H1 (cell line): Measurements from ENCODE around the gene FOXC2. TPM values are rescaled to one million over a fixed set of nuclear protein-coding genes. Genes with fewer than 3 reads are reported as not detected.

Experiments used
- CTCF ChIA-PET: fragments of 300-600 bp; sonication (Branson Sonifier 250); formaldehyde crosslinking; loops from one replicate; lab custom pipeline; 2021; ENCODE audit not compliant: partially characterized antibody; lab: Charles Lee
- POLR2A ChIA-PET: fragments of 300-600 bp; sonication (Branson Sonifier 250); formaldehyde crosslinking; loops from one replicate; lab custom pipeline; 2021; ENCODE audit warnings: inconsistent platforms; ENCODE audit not compliant: partially characterized antibody; lab: Charles Lee
- DNase-seq, 2 experiments: peaks; one replicate each; pipeline versions ENCODE4 v3.0.0 to v3.0.0-alpha.2; 2010 to 2022; ENCODE audit warnings: low spot score in 2 of 2, low read depth in 1 of 2, mixed read lengths in 1 of 2
- FAIRE-seq: peaks from 2 replicates; lab custom pipeline; 2011; peaks lifted over from hg19 to GRCh38; lab: Jason Lieb, UNC
- H2AFZ ChIP-seq: 2 replicates; pipeline ENCODE4 v1.8.1; 2012; ENCODE audit warnings: low read length, inconsistent platforms
- H2AK5ac ChIP-seq: 2 replicates; pipeline ENCODE4 v1.6.1; 2013; ENCODE audit warnings: low read depth, low read length
- H2BK120ac ChIP-seq: replicated peaks from 2 replicates; pipeline ENCODE3; 2013; ENCODE audit warnings: low read depth, low read length, inconsistent platforms
- H2BK12ac ChIP-seq: 2 replicates; pipeline ENCODE4 v1.6.1; 2013; ENCODE audit warnings: low read depth, low read length
- H2BK15ac ChIP-seq: 2 replicates; pipeline ENCODE4 v1.6.1; 2013; ENCODE audit warnings: low read length
- H2BK20ac ChIP-seq: 2 replicates; pipeline ENCODE4 v1.6.1; 2013; ENCODE audit warnings: low read length
- H2BK5ac ChIP-seq: 2 replicates; pipeline ENCODE4 v1.6.1; 2013; ENCODE audit warnings: low read depth, low read length
- H3K14ac ChIP-seq: 2 replicates; pipeline ENCODE4 v1.6.1; 2013; ENCODE audit warnings: inconsistent platforms; ENCODE audit not compliant: insufficient read length
- H3K18ac ChIP-seq: 2 replicates; pipeline ENCODE4 v1.6.1; 2013; ENCODE audit warnings: low read length; ENCODE audit errors: extremely low read depth
- H3K23ac ChIP-seq: 2 replicates; pipeline ENCODE4 v1.6.1; 2013; ENCODE audit warnings: inconsistent platforms; ENCODE audit not compliant: insufficient read length
- H3K23me2 ChIP-seq: 2 replicates; pipeline ENCODE4 v1.6.1; 2013; ENCODE audit warnings: low read depth, low read length
- H3K27ac ChIP-seq: 2 replicates; pipeline ENCODE4 v1.6.1; 2011; ENCODE audit warnings: low read depth, low read length, inconsistent platforms
- H3K27me3 ChIP-seq, 4 experiments: replicated peaks in 1 of 4; 1 replicate in 1 of 4; 2 replicates in 3 of 4; pipeline versions ENCODE4 v1.6.1 to v1.8.1; 2011 to 2013; ENCODE audit warnings: low read length in 3 of 4, mild to moderate bottlenecking in 3 of 4, inconsistent platforms in 2 of 4, mixed read lengths in 2 of 4, moderate library complexity in 1 of 4; ENCODE audit not compliant: control insufficient read depth in 3 of 4, insufficient read depth in 3 of 4; ENCODE audit errors: extremely low read depth in 1 of 4
- H3K36me3 ChIP-seq, 4 experiments: 2 replicates each; pipeline versions ENCODE4 v1.6.1 to v1.8.1; 2011 to 2013; ENCODE audit warnings: mild to moderate bottlenecking in 4 of 4, low read length in 3 of 4, moderate library complexity in 2 of 4, control low read depth in 1 of 4, inconsistent platforms in 1 of 4; ENCODE audit not compliant: insufficient read depth in 4 of 4, control insufficient read depth in 2 of 4
- H3K4ac ChIP-seq: replicated peaks from 2 replicates; pipeline ENCODE3; 2013; ENCODE audit warnings: low read length, low read depth, mixed read lengths, inconsistent platforms; ENCODE audit not compliant: insufficient read length
- H3K4me1 ChIP-seq, 4 experiments: replicated peaks in 1 of 4; 1 replicate in 1 of 4; 2 replicates in 3 of 4; pipeline versions ENCODE4 v1.6.1 to v1.8.1; 2011 to 2013; ENCODE audit warnings: low read length in 3 of 4, inconsistent platforms in 2 of 4, mixed read lengths in 1 of 4; ENCODE audit not compliant: insufficient read depth in 4 of 4, control insufficient read depth in 3 of 4
- H3K4me2 ChIP-seq, 2 experiments: 2 replicates each; pipeline versions ENCODE4 v1.6.1 to v1.8.1; 2011 to 2013; ENCODE audit warnings: low read depth in 2 of 2, low read length in 2 of 2, control low read depth in 1 of 2, inconsistent platforms in 1 of 2, mild to moderate bottlenecking in 1 of 2; ENCODE audit not compliant: insufficient read depth in 1 of 2
- H3K4me3 ChIP-seq, 4 experiments: fragments of 200-600, 300-600 bp in 1 of 4; sonication (generic), shearing (Covaris generic), sonication (Bioruptor Twin) in 1 of 4; 2 replicates each; pipeline versions ENCODE4 v1.5.1 to v1.8.1; 2011 to 2016; ENCODE audit warnings: low read length in 4 of 4, low read depth in 3 of 4, control low read depth in 2 of 4, inconsistent platforms in 2 of 4, mild to moderate bottlenecking in 2 of 4, mixed read lengths in 1 of 4, moderate library complexity in 1 of 4; ENCODE audit not compliant: insufficient read depth in 2 of 4; ENCODE audit errors: extremely low read depth in 1 of 4
- H3K56ac ChIP-seq: replicated peaks from 2 replicates; pipeline ENCODE3; 2013; ENCODE audit warnings: low read depth, mild to moderate bottlenecking, mixed read lengths, low read length, inconsistent platforms; ENCODE audit not compliant: insufficient read length
- H3K79me1 ChIP-seq: 2 replicates; pipeline ENCODE4 v1.6.1; 2013; ENCODE audit warnings: low read depth, low read length, control low read depth
- H3K79me2 ChIP-seq, 2 experiments: 2 replicates each; pipeline versions ENCODE4 v1.6.1 to v1.8.1; 2012 to 2013; ENCODE audit warnings: low read length in 2 of 2, mild to moderate bottlenecking in 2 of 2, inconsistent platforms in 1 of 2; ENCODE audit not compliant: insufficient read depth in 2 of 2, control insufficient read depth in 1 of 2
- H3K9ac ChIP-seq, 4 experiments: replicated peaks in 1 of 4; 1 replicate in 1 of 4; 2 replicates in 3 of 4; pipeline versions ENCODE4 v1.6.1 to v1.8.1; 2011 to 2013; ENCODE audit warnings: low read depth in 3 of 4, low read length in 3 of 4, control low read depth in 2 of 4, mild to moderate bottlenecking in 2 of 4, moderate library complexity in 2 of 4, inconsistent platforms in 1 of 4; ENCODE audit errors: extremely low read depth in 1 of 4
- H3K9me3 ChIP-seq, 2 experiments: 2 replicates each; pipeline versions ENCODE4 v1.6.1 to v1.8.1; 2012 to 2013; ENCODE audit warnings: mild to moderate bottlenecking in 2 of 2, moderate library complexity in 2 of 2, control low read depth in 1 of 2, inconsistent platforms in 1 of 2, low read depth in 1 of 2, low read length in 1 of 2, mixed read lengths in 1 of 2; ENCODE audit not compliant: insufficient read depth in 2 of 2
- H4K20me1 ChIP-seq, 2 experiments: replicated peaks in 1 of 2; 2 replicates each; pipeline versions ENCODE3 to v1.8.1; 2011 to 2013; ENCODE audit warnings: inconsistent platforms in 2 of 2, low read length in 2 of 2, mild to moderate bottlenecking in 1 of 2; ENCODE audit not compliant: insufficient read depth in 2 of 2, control insufficient read depth in 1 of 2
- H4K5ac ChIP-seq: 2 replicates; pipeline ENCODE4 v1.6.1; 2013; ENCODE audit warnings: low read length, low read depth, mixed read lengths, inconsistent platforms; ENCODE audit not compliant: insufficient read length
- H4K8ac ChIP-seq: 2 replicates; pipeline ENCODE4 v1.8.0; 2013; ENCODE audit warnings: mild to moderate bottlenecking, moderate library complexity, low read length, inconsistent platforms; ENCODE audit not compliant: insufficient read depth; ENCODE audit errors: extremely low read depth
- H4K91ac ChIP-seq: replicated peaks from 2 replicates; pipeline ENCODE3; 2013; ENCODE audit warnings: low read length, mixed read lengths, inconsistent platforms; ENCODE audit not compliant: insufficient read length
- CBX5 ChIP-seq: fragments of 300-800, 300-1000 bp; sonication (generic); IDR thresholded peaks from 2 replicates; pipeline ENCODE4 v1.7.1; 2016; ENCODE audit warnings: antibody characterized with exemption, low read length, low read depth
- CBX8 ChIP-seq: fragments of 300-800, 300-1000 bp; sonication (generic); IDR thresholded peaks from 2 replicates; pipeline ENCODE4 v1.7.1; 2016; ENCODE audit warnings: low read depth, low read length, borderline replicate concordance
- WGBS, 2 experiments: shearing (Covaris generic) in 1 of 2; methylation state at CpG; one replicate each; pipeline versions ENCODE4 v1.1.6 to v1.1.7; 2013 to 2015; ENCODE audit warnings: low lambda C conversion rate in 2 of 2, mixed read lengths in 2 of 2, inconsistent platforms in 1 of 2, low coverage in 1 of 2, missing lambda C conversion rate in 1 of 2; ENCODE audit not compliant: insufficient replicate concordance in 2 of 2, insufficient coverage in 1 of 2, insufficient read length in 1 of 2; ENCODE audit errors: extremely low coverage in 1 of 2, missing lambda C conversion rate in 1 of 2; 5-methylcytosine and 5-hydroxymethylcytosine counted together
- polyA plus RNA-seq, 7 experiments: library from polyadenylated mRNA; depleted of rRNA in 3 of 7; stranded (reverse) in 5 of 7; unstranded in 2 of 7; fragments of >200 nt in 5 of 7; fragments of 200-250 nt in 2 of 7; gene quantifications; 1 replicate in 5 of 7; 2 replicates in 1 of 7; 4 replicates in 1 of 7; pipeline versions ENCODE4 v1.2.1 to v1.2.3, GENCODE V29; 2011 to 2013; ENCODE audit warnings: missing spikeins in 2 of 7, mixed read lengths in 2 of 7
- total RNA-seq: library from RNA; stranded (reverse); fragmentation: NEBNext Ultra II Directional; extraction: Animal tissue kit (Norgen Biotek cat#: 25700); gene quantifications from 2 replicates; pipeline ENCODE4 v1.2.1, GENCODE V29; 2021

FOXC2 gene
- total and polyA plus RNA-seq, 2 of the 8 experiments (the other 6 are each of a cell fraction or from before 2014, with no cell fraction given) = 0.09 TPM; not detected in 1

DNA sequence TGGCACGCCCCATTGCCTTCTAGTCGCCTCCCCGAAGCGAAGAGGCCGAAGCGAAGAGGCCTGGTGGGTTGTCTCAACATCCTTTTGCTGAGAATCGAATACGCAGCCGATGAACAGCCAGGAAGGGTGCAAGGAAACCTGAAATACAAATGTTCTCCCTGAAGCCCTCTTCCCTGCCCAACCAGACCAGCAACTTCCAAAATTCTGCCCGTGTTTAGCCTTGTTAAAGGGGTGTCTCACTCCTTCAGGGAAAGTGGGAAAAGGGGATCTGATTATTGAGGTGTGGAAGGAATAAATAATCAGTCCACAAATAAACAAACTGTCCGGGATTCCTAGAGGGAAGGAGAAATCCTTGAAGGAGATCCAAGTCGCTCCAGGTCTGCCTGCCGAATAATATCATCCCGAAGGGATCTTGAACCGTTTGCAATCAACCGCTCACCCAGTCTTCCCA is 1.4 kb upstream of the FOXC2 start:
- TF ChIP-seq CBX5 = no peak
- 0 out of 2 replicates have a peak, but pooled peaks have one; percentile 62 for TF ChIP-seq CBX8
- Histone ChIP-seq H3K4ac (no peak overlapping the region), H2BK12ac (no peak overlapping the region), H3K23me2 (peaks cover 2% of the 10 kb centered on the region; the same call in 1 of the 2 replicates), H2BK5ac (no peak overlapping the region), H3K36me3 (peaks cover 0 to 10% (median 0%) of the 10 kb centered on the region in 4 experiments; a peak in 1 of 8 replicates), H3K27ac (no peak overlapping the region), H2BK120ac (no peak overlapping the region), H3K79me1 (no peaks in the 10 kb centered on the region), H3K4me1 (peaks cover 3 to 19% (median 9%) of the 10 kb centered on the region in 4 experiments), H3K4me2 (peak overlapping the region; percentile 56 to 59), H3K4me3 (peak overlapping the region in 1 of 4 experiments; percentile 60; a peak in 2 of 8 replicates), H4K5ac (no peak overlapping the region), H2AK5ac (no peak overlapping the region), H3K27me3 (peaks cover 53 to 71% (median 62%) of the 10 kb centered on the region in 4 experiments), H3K18ac (no peak overlapping the region), H2AFZ (no peak overlapping the region), H3K79me2 (no peaks in the 10 kb centered on the region), H3K9me3 (no peaks in the 10 kb centered on the region; a peak in 1 of 4 replicates), H3K23ac (no peak overlapping the region), H4K20me1 (peaks cover 6 to 11% of the 10 kb centered on the region in 2 experiments), H2BK20ac (no peak overlapping the region), H3K56ac (no peak overlapping the region), H3K14ac (no peak overlapping the region), H4K91ac (no peak overlapping the region), H2BK15ac (no peak overlapping the region), H4K8ac (no peak overlapping the region), H3K9ac (no peak overlapping the region)
- 15% methylated on average over 16 of the region's 16 CpGs; no CpG with 5 or more reads in 1 of the 2 experiments for WGBS, 2 experiments
- DNase-seq (no peak), FAIRE-seq (no peak)
- POLR2A ChIA-PET = no interaction called here
- CTCF ChIA-PET = interaction anchor here (0.8 to 3.0 kb wide), 30 partner anchors 8 to 707 kb away, joined by 3 to 52 read pairs (median 4); partner anchors contain the start of gene FOXL1
